ENCODE results near the gene OR4S1.

GRCh38 chr11:48270621-48271020, 35.4 kb upstream of the OR4S1 start:
- no peak for TF ChIP-seq CTCF (conservative IDR thresholded peaks at IDR 0.05; ENCODE audit: low read length)
- no peak for TF ChIP-seq EZH2phosphoT487 (IDR thresholded peaks at IDR 0.05; ENCODE audit: borderline replicate concordance, low read depth, low read length)
